Measurements from ENCODE around the gene FOXA2.

Gene FOXA2

GRCh38 chr20:22536141-22536828, 48.1 kb downstream of the FOXA2 start:
- DNase-seq, result no peak

DNA sequence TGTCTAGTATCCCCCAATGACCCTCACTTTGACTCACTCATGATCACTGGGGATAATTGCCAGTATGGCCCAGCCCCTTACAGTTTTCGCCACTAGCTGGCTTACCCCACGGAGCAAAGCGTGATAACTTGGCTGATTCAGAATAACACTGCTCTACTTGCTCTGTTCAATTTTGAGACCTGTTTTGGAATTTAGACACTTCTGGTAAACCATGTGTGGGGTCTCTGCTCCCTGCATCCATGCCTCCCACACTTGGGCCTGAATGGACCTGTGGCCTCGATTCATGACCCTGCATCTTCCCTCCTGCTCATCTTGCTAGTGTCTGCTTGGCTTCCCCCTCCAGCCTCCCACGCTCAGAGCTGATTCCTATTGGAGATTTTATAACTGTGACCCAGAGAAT, 48.9 kb downstream of the FOXA2 start:
- DNase-seq, result no peak

GRCh38 chr20:22533823-22534751, 50.3 kb downstream of the FOXA2 start:
- DNase-seq, result no peak

DNA sequence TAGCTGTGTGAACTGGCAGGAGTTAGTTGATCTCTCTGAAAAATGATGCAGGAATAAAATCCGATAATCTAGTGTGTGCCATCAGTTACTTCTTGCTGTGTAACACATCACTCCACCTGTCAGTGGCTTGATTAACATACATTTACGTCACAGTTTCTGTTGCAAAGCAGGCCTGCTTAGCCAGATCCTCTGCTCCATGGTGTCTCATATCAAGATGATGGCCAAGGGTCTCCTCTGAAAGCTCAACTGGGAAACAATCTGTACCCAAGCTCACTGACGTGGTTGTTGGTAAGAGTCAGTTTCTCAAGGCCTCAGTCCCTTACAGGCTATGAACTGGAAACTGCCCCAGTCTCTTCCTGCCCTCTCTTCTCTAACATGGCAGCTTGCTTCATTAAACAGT, 51.8 kb downstream of the FOXA2 start:
- DNase-seq, result no peak

- no peak for DNase-seq
Observed at GRCh38 chr20:22531756-22532155, 52.6 kb downstream of the FOXA2 start.

DNA sequence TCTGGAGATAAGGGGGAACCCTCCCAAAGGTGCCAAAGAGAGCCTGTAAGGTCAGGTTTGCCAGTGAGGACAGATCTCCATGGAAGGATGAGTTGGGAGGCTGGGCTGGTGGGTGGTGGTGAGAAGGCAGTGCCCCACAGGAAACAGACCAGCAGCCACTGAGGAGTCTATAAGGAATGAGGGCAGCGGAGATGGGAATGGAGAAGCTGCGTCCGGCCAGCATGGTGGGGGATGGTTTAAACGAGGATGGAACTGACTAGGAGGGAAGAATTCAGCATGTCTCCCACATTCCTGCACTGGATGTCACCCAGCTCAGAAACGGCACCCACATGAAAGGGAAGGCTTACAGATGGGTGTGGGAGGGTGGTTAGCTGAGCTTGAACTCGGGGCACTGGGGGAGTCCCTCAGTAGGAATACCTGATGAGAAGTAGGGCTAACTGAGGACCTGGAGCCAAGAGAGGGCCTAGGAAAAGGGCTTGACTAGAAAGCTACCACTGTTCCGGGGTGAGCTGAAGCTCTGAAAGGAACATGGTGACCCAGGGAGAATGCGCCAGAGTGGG, 53.2 kb downstream of the FOXA2 start:
- no peak for DNase-seq
